Smooth muscle cell of the brain vasculature (primary cell): ENCODE measurements around the gene PIWIL1.

Source experiments
- DNase-seq: peaks from one replicate; pipeline ENCODE4 v3.0.0-alpha.2; 2012; ENCODE audit warnings: low read depth, low spot score

PIWIL1 gene

GRCh38 chr12:130374083-130374482 lies 36.4 kb downstream of the PIWIL1 start:
- no peak for DNase-seq

- DNase-seq: no peak
These were observed 37.9 kb downstream of the PIWIL1 start for GRCh38 chr12:130375296-130376287.

- DNase-seq: no peak
These were observed 45.1 kb downstream of the PIWIL1 start for GRCh38 chr12:130382818-130383217.

- no peak for DNase-seq
These were observed 46.5 kb downstream of the PIWIL1 start for GRCh38 chr12:130384234-130384633.

GRCh38 chr12:130385193-130385592 lies 47.5 kb downstream of the PIWIL1 start:
- no peak for DNase-seq

- no peak for DNase-seq
These were observed 53.5 kb downstream of the PIWIL1 start for GRCh38 chr12:130391186-130391585.

GRCh38 chr12:130394906-130395305 lies 57.2 kb downstream of the PIWIL1 start:
- DNase-seq: no peak

- no peak for DNase-seq
These were observed 59.0 kb downstream of the PIWIL1 start for GRCh38 chr12:130396667-130397066.

GRCh38 chr12:130398100-130398848 lies 60.6 kb downstream of the PIWIL1 start:
- no peak for DNase-seq

GRCh38 chr12:130401703-130402102 lies 64.0 kb downstream of the PIWIL1 start:
- no peak for DNase-seq

GRCh38 chr12:130405332-130405731 lies 67.6 kb downstream of the PIWIL1 start:
- DNase-seq: no peak

- no peak for DNase-seq
These were observed 74.7 kb downstream of the PIWIL1 start for GRCh38 chr12:130412384-130412783.

- DNase-seq: no peak
These were observed 76.2 kb downstream of the PIWIL1 start for GRCh38 chr12:130413909-130414308.

GRCh38 chr12:130414381-130414780 lies 76.7 kb downstream of the PIWIL1 start:
- no peak for DNase-seq

- DNase-seq: no peak
These were observed 80.6 kb downstream of the PIWIL1 start for GRCh38 chr12:130418251-130418650.

GRCh38 chr12:130419116-130419515 lies 81.4 kb downstream of the PIWIL1 start:
- DNase-seq: no peak

GRCh38 chr12:130420071-130420470 lies 82.4 kb downstream of the PIWIL1 start:
- no peak for DNase-seq

- no peak for DNase-seq
These were observed 84.2 kb downstream of the PIWIL1 start for GRCh38 chr12:130421896-130422295.
